ENCODE results near the gene AKT1S1. TPM values are rescaled to one million over a fixed set of nuclear protein-coding genes. Genes with fewer than 3 reads are reported as not detected.

The AKT1S1 gene
- total and polyA plus RNA-seq, 2 donors (not counting 3 experiments of a cell fraction or from before 2014, with no cell fraction given) = 64.2 to 68.3 TPM

DNA sequence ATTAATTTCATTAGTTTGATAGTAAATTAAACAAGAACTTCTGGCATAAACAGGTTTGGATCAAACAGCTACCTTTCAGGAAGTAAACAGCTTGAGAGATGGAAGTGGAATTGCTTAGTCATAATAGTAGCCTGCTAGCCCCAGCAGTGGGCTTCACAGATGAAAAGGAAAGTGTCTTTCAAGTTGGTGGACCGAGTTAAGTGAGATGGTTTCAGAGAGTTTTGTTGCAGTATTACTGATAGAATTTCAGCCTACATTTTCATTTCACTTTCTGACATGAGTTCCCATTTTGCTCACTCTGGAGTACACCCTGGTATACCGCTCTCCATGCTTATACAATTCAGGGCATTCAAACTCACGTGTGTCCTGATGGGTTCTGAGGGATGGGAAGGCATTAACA is 28.2 kb downstream of the AKT1S1 start:
- Histone ChIP-seq H2AFZ (ENCODE audit: low read depth, low read length) (no peak overlapping the region), H3K27me3 (ENCODE audit: control insufficient read depth in 2 of 2, insufficient read depth in 2 of 2, low read length in 2 of 2) (no peaks in the 10 kb centered on the region), H3K36me3 (ENCODE audit: control insufficient read depth in 2 of 2, extremely low read depth in 1 of 2, insufficient read depth in 2 of 2, low read length in 2 of 2) (no peaks in the 10 kb centered on the region), H3K4me3 (replicated peaks in 1 of 3; ENCODE audit: insufficient read depth in 1 of 3, low read depth in 1 of 3, low read length in 3 of 3) (no peak overlapping the region), H3K4me2 (ENCODE audit: insufficient read depth, low read length) (no peak overlapping the region), H3K4me1 (ENCODE audit: control insufficient read depth, extremely low read depth, insufficient read depth, low read length) (peaks cover 24% of the 10 kb centered on the region), H3K9me3 (replicated peaks; ENCODE audit: control insufficient read depth, insufficient read depth, low read length) (no peaks in the 10 kb centered on the region), H3K9me1 (replicated peaks; ENCODE audit: control insufficient read depth, extremely low read depth, insufficient read depth, low read length) (no peaks in the 10 kb centered on the region), H3K79me2 (ENCODE audit: control insufficient read depth, insufficient read depth, low read length) (peaks cover 21% of the 10 kb centered on the region), H3K9ac (replicated peaks; ENCODE audit: extremely low read depth, insufficient read depth, low read length) (no peak overlapping the region), H3K27ac (ENCODE audit: insufficient read depth, low read depth, low read length) (no peak overlapping the region), H4K20me1 (replicated peaks; ENCODE audit: control insufficient read depth, extremely low read depth, insufficient read depth, low read length) (no peaks in the 10 kb centered on the region)
- TF ChIP-seq POLR2A (IDR thresholded peaks at IDR 0.05; ENCODE audit: low read depth, low read length) (no peak), EZH2 (IDR thresholded peaks at IDR 0.05; ENCODE audit: borderline replicate concordance, low read depth, low read length, severe bottlenecking) (no peak), FOS (IDR thresholded peaks at IDR 0.05; ENCODE audit: borderline replicate concordance, insufficient read depth, low read length) (no peak)
- BruUV-seq (replicated peaks) = no TSS peak
- POLR2A ChIA-PET = no interaction called here
- dilution Hi-C loops (cut with MboI; ENCODE audit: extremely low pct_ligation_motif_present, low sequenced_read_pairs) (no loop called here), intact Hi-C loops (cut with micrococcal nuclease) (no loop called here)
- no peak for FAIRE-seq
- no peak for DNase-seq (ENCODE audit: low read depth, low spot score)
- CTCF ChIA-PET = interaction anchor here (0.8 to 1.5 kb wide), 2 partner anchors 35 to 44 kb away, joined by 3 to 5 read pairs; partner anchors contain the start of gene FUZ

GRCh38 chr19:49847731-49848696 is 29.1 kb downstream of the AKT1S1 start:
- Histone ChIP-seq H3K9ac (replicated peaks; ENCODE audit: extremely low read depth, insufficient read depth, low read length) (no peak overlapping the region), H3K4me1 (ENCODE audit: control insufficient read depth, extremely low read depth, insufficient read depth, low read length) (peaks cover 19% of the 10 kb centered on the region), H3K9me3 (replicated peaks; ENCODE audit: control insufficient read depth, insufficient read depth, low read length) (no peaks in the 10 kb centered on the region), H3K9me1 (replicated peaks; ENCODE audit: control insufficient read depth, extremely low read depth, insufficient read depth, low read length) (no peaks in the 10 kb centered on the region), H4K20me1 (replicated peaks; ENCODE audit: control insufficient read depth, extremely low read depth, insufficient read depth, low read length) (no peaks in the 10 kb centered on the region), H3K27ac (ENCODE audit: insufficient read depth, low read depth, low read length) (no peak overlapping the region), H3K27me3 (ENCODE audit: control insufficient read depth in 2 of 2, insufficient read depth in 2 of 2, low read length in 2 of 2) (no peaks in the 10 kb centered on the region), H2AFZ (ENCODE audit: low read depth, low read length) (no peak overlapping the region), H3K4me2 (ENCODE audit: insufficient read depth, low read length) (no peak overlapping the region), H3K36me3 (ENCODE audit: control insufficient read depth in 2 of 2, extremely low read depth in 1 of 2, insufficient read depth in 2 of 2, low read length in 2 of 2) (no peaks in the 10 kb centered on the region), H3K79me2 (ENCODE audit: control insufficient read depth, insufficient read depth, low read length) (peaks cover 13% of the 10 kb centered on the region), H3K4me3 (replicated peaks in 1 of 3; ENCODE audit: insufficient read depth in 1 of 3, low read depth in 1 of 3, low read length in 3 of 3) (no peak overlapping the region)
- POLR2A ChIA-PET = no interaction called here
- DNase-seq (ENCODE audit: low read depth, low spot score) (no peak), FAIRE-seq (peak; percentile 50)
- CTCF ChIA-PET = interaction anchor here (0.8 to 1.5 kb wide), 2 partner anchors 35 to 43 kb away, joined by 3 to 5 read pairs; partner anchors contain the start of gene FUZ
- dilution Hi-C loops (cut with MboI; ENCODE audit: extremely low pct_ligation_motif_present, low sequenced_read_pairs) (no loop called here), intact Hi-C loops (cut with micrococcal nuclease) (no loop called here)
- BruUV-seq (replicated peaks) = no TSS peak
- TF ChIP-seq POLR2AphosphoS5 (IDR thresholded peaks at IDR 0.05; ENCODE audit: insufficient read depth, low read depth, low read length) = no peak
- TF ChIP-seq MYC (IDR thresholded peaks at IDR 0.05; ENCODE audit: low read depth, low read length) = no peak
- TF ChIP-seq, protein P1, sequence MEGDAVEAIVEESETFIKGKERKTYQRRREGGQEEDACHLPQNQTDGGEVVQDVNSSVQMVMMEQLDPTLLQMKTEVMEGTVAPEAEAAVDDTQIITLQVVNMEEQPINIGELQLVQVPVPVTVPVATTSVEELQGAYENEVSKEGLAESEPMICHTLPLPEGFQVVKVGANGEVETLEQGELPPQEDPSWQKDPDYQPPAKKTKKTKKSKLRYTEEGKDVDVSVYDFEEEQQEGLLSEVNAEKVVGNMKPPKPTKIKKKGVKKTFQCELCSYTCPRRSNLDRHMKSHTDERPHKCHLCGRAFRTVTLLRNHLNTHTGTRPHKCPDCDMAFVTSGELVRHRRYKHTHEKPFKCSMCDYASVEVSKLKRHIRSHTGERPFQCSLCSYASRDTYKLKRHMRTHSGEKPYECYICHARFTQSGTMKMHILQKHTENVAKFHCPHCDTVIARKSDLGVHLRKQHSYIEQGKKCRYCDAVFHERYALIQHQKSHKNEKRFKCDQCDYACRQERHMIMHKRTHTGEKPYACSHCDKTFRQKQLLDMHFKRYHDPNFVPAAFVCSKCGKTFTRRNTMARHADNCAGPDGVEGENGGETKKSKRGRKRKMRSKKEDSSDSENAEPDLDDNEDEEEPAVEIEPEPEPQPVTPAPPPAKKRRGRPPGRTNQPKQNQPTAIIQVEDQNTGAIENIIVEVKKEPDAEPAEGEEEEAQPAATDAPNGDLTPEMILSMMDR (IDR thresholded peaks at IDR 0.05; ENCODE audit: extremely low read depth in 1 of 2, insufficient read depth in 1 of 2, low read depth in 1 of 2, low read length in 2 of 2) = no peak
- TF ChIP-seq POLR2A (IDR thresholded peaks at IDR 0.05; ENCODE audit: low read depth, low read length) = no peak
- no peak for TF ChIP-seq GATA2 (IDR thresholded peaks at IDR 0.05; ENCODE audit: insufficient read depth, insufficient read length, low read depth, low read length)
- no peak for TF ChIP-seq JUN (IDR thresholded peaks at IDR 0.05; ENCODE audit: borderline replicate concordance, insufficient read depth, insufficient read length, low read depth)
- peak; percentile 34 for TF ChIP-seq MAX (IDR thresholded peaks at IDR 0.05; ENCODE audit: insufficient read depth, insufficient read length)
- no peak for TF ChIP-seq EZH2 (IDR thresholded peaks at IDR 0.05; ENCODE audit: borderline replicate concordance, low read depth, low read length, severe bottlenecking)
- peak; percentile 41 for TF ChIP-seq FOS (IDR thresholded peaks at IDR 0.05; ENCODE audit: borderline replicate concordance, insufficient read depth, low read length)

All from endothelial cell of umbilical vein (primary cell).